OCI-LY3 (cell line): ENCODE data around the gene RASSF7.

Experiments used
- H2AFZ ChIP-seq: fragments of 200-600, 300-600 bp; shearing (Covaris generic); 2 replicates; pipeline ENCODE4 v1.6.0; 2014; ENCODE audit warnings: antibody characterized with exemption, low read depth, low read length
- H3K27ac ChIP-seq: fragments of 200-600, 300-600 bp; sonication (generic); 2 replicates; pipeline ENCODE4 v1.5.1; 2014; ENCODE audit warnings: mild to moderate bottlenecking, low read length, moderate library complexity, mixed read lengths
- H3K27me3 ChIP-seq: fragments of 200-600, 300-600 bp; sonication (generic); 2 replicates; pipeline ENCODE4 v1.6.1; 2014; ENCODE audit warnings: low read depth, low read length, mixed read lengths
- H3K36me3 ChIP-seq: fragments of 200-600, 300-600 bp; sonication (generic); replicated peaks from 2 replicates; pipeline ENCODE3; 2014; ENCODE audit warnings: low read depth, low read length, mixed read lengths
- H3K4me1 ChIP-seq: fragments of 300-600, 200-600 bp; sonication (generic); 2 replicates; pipeline ENCODE4 v1.6.1; 2014; ENCODE audit warnings: low read length, mixed read lengths
- H3K4me2 ChIP-seq: fragments of 200-600, 300-600 bp; sonication (generic); 2 replicates; pipeline ENCODE4 v1.6.1; 2014; ENCODE audit warnings: low read length, mixed read lengths
- H3K4me3 ChIP-seq: fragments of 300-600, 200-600 bp; sonication (generic); 2 replicates; pipeline ENCODE4 v1.5.1; 2014; ENCODE audit warnings: antibody characterized with exemption, mild to moderate bottlenecking, low read length, moderate library complexity
- H3K79me2 ChIP-seq: fragments of 300-600, 200-600 bp; shearing (Covaris generic); 2 replicates; pipeline ENCODE4 v1.6.1; 2014; ENCODE audit warnings: mild to moderate bottlenecking, low read length, mixed read lengths
- H3K9ac ChIP-seq: fragments of 300-600, 200-600 bp; shearing (Covaris generic); 2 replicates; pipeline ENCODE4 v1.6.0; 2014; ENCODE audit warnings: mild to moderate bottlenecking, low read length, moderate library complexity
- H3K9me3 ChIP-seq: fragments of 200-600, 300-600 bp; shearing (Covaris generic); 2 replicates; pipeline ENCODE4 v1.6.1; 2014; ENCODE audit warnings: low read length, mixed read lengths; ENCODE audit not compliant: insufficient read depth
- H4K20me1 ChIP-seq: fragments of 200-600, 300-600 bp; sonication (generic); 2 replicates; pipeline ENCODE4 v1.6.1; 2016; ENCODE audit warnings: low read length, mixed read lengths; ENCODE audit not compliant: insufficient read depth
- EZH2phosphoT487 ChIP-seq: fragments of 200-600 bp; shearing (Covaris generic); IDR thresholded peaks from 2 replicates; pipeline ENCODE4 v1.6.1; 2018; ENCODE audit warnings: antibody characterized with exemption, mixed run types, low read depth
- TF ChIP-seq, protein P1 (sequence below): fragments of 200-600, 300-600 bp; sonication (generic); IDR thresholded peaks from 2 replicates; pipeline ENCODE4 v1.5.1; 2014; ENCODE audit warnings: antibody characterized with exemption, low read length, low read depth

Gene RASSF7

DNA sequence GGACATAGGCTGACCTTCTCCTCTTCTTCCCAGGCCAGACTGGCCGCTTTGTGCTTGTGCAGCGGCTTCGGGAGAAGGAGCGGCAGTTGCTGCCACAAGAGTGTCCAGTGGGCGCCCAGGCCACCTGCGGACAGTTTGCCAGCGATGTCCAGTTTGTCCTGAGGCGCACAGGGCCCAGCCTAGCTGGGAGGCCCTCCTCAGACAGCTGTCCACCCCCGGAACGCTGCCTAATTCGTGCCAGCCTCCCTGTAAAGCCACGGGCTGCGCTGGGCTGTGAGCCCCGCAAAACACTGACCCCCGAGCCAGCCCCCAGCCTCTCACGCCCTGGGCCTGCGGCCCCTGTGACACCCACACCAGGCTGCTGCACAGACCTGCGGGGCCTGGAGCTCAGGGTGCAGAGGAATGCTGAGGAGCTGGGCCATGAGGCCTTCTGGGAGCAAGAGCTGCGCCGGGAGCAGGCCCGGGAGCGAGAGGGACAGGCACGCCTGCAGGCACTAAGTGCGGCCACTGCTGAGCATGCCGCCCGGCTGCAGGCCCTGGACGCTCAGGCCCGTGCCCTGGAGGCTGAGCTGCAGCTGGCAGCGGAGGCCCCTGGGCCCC lies 1.4 kb downstream of the RASSF7 start:
- Histone ChIP-seq H3K4me3 (peak overlapping the region; percentile 83), H2AFZ (no peak overlapping the region), H3K9me3 (no peaks in the 10 kb centered on the region), H3K79me2 (peaks cover 15% of the 10 kb centered on the region), H3K36me3 (peaks cover 15% of the 10 kb centered on the region), H3K9ac (peak overlapping the region; percentile 65; the same call in 1 of the 2 replicates), H3K4me2 (peak overlapping the region; percentile 93), H3K4me1 (peaks cover 21% of the 10 kb centered on the region), H3K27me3 (no peaks in the 10 kb centered on the region), H4K20me1 (peaks cover 22% of the 10 kb centered on the region), H3K27ac (no peak overlapping the region)
- TF ChIP-seq, protein P1, sequence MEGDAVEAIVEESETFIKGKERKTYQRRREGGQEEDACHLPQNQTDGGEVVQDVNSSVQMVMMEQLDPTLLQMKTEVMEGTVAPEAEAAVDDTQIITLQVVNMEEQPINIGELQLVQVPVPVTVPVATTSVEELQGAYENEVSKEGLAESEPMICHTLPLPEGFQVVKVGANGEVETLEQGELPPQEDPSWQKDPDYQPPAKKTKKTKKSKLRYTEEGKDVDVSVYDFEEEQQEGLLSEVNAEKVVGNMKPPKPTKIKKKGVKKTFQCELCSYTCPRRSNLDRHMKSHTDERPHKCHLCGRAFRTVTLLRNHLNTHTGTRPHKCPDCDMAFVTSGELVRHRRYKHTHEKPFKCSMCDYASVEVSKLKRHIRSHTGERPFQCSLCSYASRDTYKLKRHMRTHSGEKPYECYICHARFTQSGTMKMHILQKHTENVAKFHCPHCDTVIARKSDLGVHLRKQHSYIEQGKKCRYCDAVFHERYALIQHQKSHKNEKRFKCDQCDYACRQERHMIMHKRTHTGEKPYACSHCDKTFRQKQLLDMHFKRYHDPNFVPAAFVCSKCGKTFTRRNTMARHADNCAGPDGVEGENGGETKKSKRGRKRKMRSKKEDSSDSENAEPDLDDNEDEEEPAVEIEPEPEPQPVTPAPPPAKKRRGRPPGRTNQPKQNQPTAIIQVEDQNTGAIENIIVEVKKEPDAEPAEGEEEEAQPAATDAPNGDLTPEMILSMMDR = no peak
- TF ChIP-seq EZH2phosphoT487 = no peak

DNA sequence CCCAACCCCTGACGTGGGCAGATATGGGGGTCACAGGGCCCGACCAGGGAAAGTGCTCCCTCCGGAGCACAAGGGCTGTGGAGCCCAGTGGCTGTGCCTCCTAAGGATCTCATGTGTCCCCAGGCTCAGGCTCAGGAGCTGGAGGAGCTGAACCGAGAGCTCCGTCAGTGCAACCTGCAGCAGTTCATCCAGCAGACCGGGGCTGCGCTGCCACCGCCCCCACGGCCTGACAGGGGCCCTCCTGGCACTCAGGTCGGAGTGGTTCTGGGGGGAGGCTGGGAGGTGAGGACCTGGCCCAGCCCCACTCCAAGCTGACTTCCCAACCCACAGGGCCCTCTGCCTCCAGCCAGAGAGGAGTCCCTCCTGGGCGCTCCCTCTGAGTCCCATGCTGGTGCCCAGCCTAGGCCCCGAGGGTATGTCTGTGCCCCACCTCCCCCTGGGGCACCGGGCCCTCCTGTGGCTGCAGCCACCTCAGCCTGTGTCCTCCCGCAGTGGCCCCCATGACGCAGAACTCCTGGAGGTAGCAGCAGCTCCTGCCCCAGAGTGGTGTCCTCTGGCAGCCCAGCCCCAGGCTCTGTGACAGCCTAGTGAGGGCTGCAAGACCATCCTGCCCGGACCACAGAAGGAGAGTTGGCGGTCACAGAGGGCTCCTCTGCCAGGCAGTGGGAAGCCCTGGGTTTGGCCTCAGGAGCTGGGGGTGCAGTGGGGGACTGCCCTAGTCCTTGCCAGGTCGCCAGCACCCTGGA lies 2.5 kb downstream of the RASSF7 start:
- no peak overlapping the region for H3K4me2 ChIP-seq
- no peak overlapping the region for H3K9ac ChIP-seq
- H3K27ac ChIP-seq = no peak overlapping the region
- no peak overlapping the region for H2AFZ ChIP-seq
- H3K27me3 ChIP-seq = no peaks in the 10 kb centered on the region
- no peak for TF ChIP-seq EZH2phosphoT487
- TF ChIP-seq, protein P1 = no peak
- H3K79me2 ChIP-seq = peaks cover 24% of the 10 kb centered on the region
- H4K20me1 ChIP-seq = peaks cover 25% of the 10 kb centered on the region
- H3K36me3 ChIP-seq = peaks cover 23% of the 10 kb centered on the region
- no peak overlapping the region for H3K4me3 ChIP-seq
- H3K9me3 ChIP-seq = no peaks in the 10 kb centered on the region
- H3K4me1 ChIP-seq = peaks cover 24% of the 10 kb centered on the region

DNA sequence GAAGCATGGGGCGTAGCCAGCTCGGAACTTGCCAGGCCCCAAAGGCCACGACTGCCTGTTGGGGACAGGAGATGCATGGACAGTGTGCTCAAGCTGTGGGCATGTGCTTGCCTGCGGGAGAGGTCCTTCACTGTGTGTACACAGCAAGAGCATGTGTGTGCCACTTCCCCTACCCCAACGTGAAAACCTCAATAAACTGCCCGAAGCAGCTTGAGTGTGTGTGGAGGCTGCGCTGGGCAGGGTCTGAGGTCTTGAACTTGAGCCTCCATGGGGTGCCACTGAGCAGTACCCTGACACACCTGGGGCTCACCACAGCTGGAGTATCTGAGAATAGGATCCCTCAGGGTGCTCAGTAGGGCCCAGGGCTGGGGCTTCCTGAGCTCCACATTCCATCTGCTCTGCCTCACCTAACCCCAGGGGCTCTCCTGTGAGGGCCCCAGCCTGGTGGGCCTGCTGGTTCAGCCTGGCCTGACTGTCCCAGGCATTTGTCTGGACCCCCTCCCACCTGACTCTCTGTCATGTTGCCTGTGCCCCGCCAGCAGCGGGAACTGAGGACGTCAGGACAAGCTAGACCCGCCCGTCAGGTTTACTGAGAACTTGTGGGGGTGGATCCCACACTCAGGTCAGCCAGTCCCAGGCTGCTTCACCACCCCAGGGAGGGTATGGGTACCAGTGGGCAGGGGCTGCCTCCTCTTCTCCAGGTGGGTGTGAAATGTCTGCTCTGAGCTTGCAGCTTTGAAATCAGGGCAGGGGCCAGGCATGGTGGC lies 3.2 kb downstream of the RASSF7 start:
- TF ChIP-seq EZH2phosphoT487 = no peak
- TF ChIP-seq, protein P1 = no peak
- H3K9ac ChIP-seq = no peak overlapping the region
- H3K27ac ChIP-seq = no peak overlapping the region
- no peak overlapping the region for H3K4me3 ChIP-seq
- H4K20me1 ChIP-seq = peaks cover 25% of the 10 kb centered on the region
- peaks cover 24% of the 10 kb centered on the region for H3K79me2 ChIP-seq
- H3K27me3 ChIP-seq = no peaks in the 10 kb centered on the region
- H3K4me1 ChIP-seq = peaks cover 24% of the 10 kb centered on the region
- no peak overlapping the region for H2AFZ ChIP-seq
- peaks cover 23% of the 10 kb centered on the region for H3K36me3 ChIP-seq
- H3K4me2 ChIP-seq = no peak overlapping the region
- no peaks in the 10 kb centered on the region for H3K9me3 ChIP-seq
